Transverse colon (tissue), 3 donors: ENCODE measurements around the gene PEDS1.

Experiments used
- POLR2A ChIP-seq: fragments of 450-650 bp; IDR thresholded peaks from one replicate; pipeline ENCODE4 v1.6.1; 2016; ENCODE audit warnings: antibody characterized with exemption, mild to moderate bottlenecking, moderate library complexity
- POLR2AphosphoS5 ChIP-seq, 3 donors: sonication (generic); formaldehyde crosslinking; IDR thresholded peaks; one replicate each; pipeline ENCODE4 v1.6.1; 2016; ENCODE audit warnings: antibody characterized with exemption in 3 of 3

- TF ChIP-seq POLR2A (no peak), POLR2AphosphoS5 (IDR thresholded peaks at IDR 0.05) (no peak)
Measured at GRCh38 chr20:50188287-50188688, 34.8 kb upstream of the PEDS1 start.
